Cerebellar cortex (tissue), 1 donor: ENCODE results near the gene SLC9C2.
A peak's percentile ranks its signal among the peaks of the same experiment; 100 is the strongest.
"Not testable (repeated sequence)": the region's sequence is repeated elsewhere in the genome, so short reads cannot be mapped to it uniquely, and the experiment has no call there.

ENCODE experiments used
- DNase-seq: peaks from one replicate; pipeline ENCODE4 v3.0.0-alpha.2; 2015; ENCODE audit warnings: low spot score

The SLC9C2 gene

DNA sequence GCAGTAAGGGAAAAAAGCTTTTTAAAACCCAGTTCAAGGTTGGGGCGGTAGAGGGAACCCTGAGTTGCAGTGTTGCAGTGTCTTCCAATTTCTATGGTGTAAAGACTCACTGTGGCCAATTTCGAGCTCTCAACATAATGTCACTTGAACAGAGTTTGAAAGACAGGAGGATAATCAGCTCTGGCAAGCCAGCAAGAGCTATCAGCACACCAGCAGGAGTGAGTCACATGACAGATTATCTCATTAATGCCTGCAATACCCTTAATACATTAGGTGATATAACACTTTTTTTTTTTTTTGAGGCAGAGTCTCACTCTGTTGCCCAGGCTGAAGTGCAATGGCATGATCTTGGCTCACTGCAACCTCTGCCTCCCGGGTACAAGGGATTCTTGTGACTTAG is 22.8 kb downstream of the SLC9C2 start:
- no peak for DNase-seq

DNA sequence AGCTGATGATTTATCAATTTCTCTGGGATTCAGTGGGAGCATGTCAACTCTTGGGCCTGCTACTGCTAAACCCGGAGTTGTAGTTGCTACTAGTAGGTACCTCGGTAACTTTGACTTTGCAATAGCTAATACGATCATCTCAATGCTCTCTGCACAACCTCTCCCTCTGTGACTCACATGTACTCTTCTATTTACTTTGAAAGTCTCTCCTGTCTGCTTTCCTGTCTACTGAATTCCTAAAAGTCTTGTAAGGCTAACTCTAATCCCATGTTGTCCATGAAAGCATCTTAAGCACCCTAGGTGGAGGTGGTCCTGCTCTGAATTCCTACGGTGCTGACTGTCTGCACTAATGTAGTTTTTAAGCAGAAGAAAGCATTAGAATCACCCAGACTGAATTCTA is 29.3 kb downstream of the SLC9C2 start:
- no peak for DNase-seq

DNA sequence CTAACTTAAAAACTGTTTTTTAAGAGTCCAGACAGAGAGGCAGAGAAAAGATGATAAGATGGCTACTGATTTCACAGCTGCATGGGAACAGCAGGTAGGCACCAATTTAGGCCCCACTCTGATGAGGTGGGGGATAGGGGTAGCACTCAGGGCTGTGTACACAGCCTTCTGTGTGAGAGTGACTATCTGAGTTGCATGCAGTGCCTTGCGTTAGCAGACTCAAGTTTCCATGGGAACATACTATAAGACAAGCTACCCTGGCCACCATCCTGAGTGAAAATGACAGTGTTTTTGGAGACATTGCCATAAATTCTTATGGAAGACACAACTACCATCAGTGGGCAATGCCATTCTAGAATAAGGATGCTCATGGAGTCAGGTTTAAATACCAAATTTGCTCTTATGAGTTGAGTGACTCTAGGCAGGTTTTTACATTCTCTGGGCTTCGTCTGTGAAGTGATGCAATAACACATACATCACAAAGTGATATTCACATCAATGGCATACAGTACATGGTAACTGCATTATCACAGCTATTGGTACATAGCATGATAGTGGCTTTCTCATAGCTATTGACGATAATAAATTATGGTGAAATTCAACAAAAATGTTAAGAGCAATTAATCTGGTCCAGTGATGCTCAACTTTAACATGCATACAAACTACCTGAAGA is 30.5 kb downstream of the SLC9C2 start:
- DNase-seq: no peak

DNA sequence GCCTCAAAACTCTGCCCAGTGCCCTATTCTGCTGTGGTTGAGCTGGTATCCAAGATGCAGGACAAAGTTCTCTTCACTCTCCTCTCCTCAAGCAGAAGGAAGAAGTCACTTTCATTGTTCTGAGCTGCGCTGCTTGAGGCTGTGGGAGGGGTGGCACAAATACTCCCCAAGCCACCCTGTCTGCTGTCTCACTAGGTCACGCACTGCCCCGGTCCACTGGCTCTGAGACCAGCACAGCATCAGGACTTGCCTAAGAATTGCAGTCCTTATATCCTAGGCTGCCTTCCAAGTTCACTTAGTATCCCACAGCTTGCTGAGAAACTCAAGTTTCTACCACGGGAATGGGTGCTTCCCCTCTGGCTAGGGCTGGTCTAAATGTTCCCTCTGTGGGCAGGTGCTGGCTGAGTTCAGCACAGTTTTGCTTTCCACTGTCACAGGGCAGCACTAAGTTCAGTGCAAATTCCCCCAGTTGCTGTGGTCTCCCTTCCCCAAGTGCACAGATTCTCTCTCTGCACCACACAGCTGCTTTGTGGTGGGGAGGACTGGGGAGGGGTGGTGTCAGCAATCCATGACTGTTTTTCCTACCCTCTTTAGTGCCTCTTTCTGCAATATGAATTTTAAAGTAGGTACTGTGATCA is 32.4 kb downstream of the SLC9C2 start:
- no peak for DNase-seq

GRCh38 chr1:173568483-173568882 is 34.4 kb downstream of the SLC9C2 start:
- no peak for DNase-seq

DNA sequence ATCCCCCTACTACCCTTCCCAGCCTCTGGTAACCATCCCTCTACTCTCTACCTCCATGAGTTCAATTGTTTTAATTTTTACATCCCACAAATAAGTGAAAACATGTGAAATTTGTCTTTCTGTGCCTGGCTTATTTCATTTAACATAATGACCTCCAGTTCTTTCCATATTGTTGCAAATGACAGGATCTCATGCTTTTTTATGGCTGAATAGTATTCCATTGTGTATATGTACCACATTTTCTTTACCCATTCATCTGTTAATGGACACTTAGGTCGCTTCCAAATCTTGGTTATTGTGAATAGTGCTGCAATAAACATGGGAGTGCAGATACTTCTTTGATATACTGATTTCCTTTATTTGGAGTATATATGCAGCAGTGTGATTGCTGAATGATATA is 39.0 kb downstream of the SLC9C2 start:
- not testable (repeated sequence) for DNase-seq

DNA sequence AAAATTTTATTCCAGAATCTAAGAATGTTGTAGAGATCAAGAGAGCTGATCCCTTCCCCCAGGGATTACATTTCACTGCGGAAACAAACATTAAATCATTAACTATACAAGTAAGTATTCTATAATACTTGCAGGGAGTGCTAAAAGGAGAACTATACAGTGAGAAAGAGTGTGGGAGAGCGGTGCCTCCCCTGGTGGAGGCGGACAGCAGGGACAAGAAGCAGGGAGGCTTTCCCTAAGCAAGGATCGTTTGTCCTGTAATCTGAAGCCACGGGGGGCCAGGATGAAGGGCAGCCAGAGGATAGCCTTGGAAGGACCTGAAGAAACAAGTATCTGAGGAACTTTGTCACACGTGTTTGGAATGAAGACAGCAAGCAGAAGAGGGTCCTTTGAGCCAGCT is 40.1 kb downstream of the SLC9C2 start:
- no peak for DNase-seq

DNA sequence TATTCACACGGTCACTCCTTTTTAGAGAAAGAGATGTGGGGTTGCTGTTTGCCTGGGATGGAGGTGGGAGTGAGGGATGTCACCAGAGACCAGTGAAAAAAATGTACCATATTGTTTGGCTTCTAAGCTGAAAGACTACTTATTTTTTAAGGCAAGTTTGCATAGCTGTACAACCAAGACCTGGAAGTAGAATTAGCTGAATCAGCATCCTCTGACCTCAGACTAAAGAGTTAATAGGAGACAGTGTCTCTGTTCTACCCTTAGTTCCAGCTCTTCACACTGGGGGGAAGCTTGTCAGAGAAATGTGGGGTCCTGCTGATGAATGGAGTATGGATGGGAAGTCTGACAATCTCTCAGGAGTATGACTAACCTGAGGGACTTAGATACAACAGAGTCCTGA is 41.6 kb downstream of the SLC9C2 start:
- DNase-seq: no peak

- no peak for DNase-seq
These were observed 42.5 kb downstream of the SLC9C2 start for GRCh38 chr1:173560285-173560880.

DNA sequence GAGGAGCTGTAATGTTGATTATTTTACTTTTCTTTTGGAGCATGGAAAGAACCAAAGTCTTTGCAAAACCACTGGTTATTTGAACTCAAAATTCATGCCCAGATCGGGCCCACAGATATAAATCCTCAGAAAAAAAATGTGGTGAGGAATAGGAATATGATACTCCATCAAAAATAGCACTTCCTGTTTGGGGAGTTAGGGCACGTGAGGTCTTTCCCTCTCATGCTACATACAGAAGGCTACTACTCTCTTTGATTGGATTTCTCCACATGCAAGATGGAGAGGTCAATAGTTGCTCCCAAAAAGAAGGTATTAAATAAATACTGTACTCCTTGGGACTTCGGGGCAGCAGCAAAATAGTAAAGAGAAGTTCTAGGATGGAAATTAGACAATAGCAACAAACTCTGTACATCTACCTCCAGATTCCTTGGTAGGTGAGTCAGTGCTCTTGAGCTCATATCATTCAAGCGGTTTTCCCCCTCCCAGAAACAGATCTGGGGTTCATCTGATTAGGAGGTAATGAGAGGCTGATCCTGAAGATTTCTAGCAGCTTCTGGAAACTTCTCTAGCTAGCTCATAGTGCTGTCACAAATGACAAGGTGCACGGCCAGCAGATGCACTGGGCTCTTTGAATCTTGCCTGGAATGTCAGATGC is 47.1 kb downstream of the SLC9C2 start:
- DNase-seq: no peak

DNA sequence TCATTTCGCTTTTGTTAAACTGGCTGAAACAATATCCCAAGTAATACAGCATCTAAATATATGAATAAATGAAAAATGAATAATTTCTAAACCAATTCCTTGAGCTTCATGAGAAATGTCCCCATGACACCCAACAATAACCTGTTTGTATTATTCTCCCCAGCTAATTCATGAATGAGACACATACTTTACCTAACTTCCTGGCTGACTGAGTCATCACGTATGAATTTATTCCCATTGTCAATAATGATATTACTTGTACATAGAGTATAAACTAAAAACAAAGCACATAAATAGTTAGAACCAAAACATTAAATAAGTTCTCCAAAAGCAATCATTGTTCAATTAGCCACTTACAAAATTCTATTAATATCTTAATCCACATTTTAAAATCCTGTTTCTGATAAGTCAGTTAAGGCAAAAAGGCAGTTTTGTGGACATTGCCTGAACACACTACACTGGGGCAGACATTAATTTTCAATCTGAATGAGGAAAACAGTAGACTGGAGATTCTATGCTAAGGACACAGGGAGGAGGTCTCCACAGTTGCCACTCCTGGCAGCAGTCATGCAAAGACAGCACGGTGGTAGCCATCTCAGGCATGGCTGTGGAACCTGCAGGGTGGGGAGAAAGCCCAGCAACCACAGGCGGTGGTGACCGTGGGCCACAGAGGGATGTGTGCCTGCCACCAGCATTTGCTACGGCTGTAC is 48.2 kb downstream of the SLC9C2 start:
- no peak for DNase-seq

DNA sequence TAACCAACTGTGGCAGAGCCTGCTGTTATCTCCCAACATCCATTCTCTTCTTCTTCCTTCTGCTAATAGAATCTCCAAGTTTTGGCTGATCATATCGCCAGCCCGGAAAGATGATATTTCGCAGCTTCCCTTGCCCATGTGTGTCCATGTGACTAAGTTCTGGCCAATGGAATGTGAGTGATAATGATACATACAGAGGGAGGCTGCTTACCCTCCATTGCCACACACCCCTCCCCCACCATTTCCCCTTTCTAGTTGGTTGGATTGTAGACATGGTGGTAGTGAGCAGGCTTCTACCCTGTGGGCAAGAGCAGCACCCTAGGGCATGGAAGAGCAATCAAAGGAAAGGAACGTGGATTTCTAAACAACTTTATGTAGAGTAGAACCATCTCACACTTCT is 48.8 kb downstream of the SLC9C2 start:
- DNase-seq: no peak

DNA sequence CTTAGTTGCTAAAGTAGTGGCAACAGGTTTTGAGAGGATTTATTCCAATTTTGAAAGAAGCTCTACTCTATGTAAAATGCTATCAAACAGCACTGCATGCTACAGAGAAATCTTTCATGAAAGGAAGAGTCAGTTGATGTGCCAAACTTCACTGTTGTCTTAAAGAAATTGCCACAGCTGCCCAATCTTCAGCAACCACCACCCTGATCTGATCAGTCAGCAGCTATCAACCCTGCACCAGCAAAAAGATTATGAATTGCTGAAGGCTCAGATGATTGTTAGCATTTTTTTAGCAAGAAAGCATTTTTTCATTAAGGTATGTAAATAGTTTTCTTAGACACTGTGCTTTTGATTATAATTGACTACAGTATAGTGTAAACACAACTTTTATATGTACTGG is 49.6 kb downstream of the SLC9C2 start:
- DNase-seq: no peak

DNA sequence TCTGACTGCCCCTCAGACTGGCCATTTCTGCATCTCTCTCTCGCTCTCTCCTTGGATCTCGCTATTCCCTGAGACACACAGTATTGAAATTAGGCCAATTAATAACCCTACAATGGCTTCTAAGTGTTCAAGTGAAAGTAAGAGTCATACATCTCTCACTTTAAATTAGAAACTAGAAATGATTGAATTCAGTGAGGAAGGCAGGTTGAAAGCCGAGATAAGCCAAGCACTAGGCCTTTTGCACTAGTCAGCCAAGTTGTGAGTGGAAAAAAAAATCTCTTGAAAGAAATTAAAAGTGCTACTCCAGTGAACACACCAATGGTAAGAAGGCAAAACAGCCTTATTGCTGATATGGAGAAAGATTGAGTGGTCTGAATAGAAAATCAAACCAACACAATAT is 51.2 kb downstream of the SLC9C2 start:
- DNase-seq: no peak

- no peak for DNase-seq
These were observed 53.1 kb downstream of the SLC9C2 start for GRCh38 chr1:173549813-173550212.

GRCh38 chr1:173545688-173546087 is 57.2 kb downstream of the SLC9C2 start:
- no peak for DNase-seq

DNA sequence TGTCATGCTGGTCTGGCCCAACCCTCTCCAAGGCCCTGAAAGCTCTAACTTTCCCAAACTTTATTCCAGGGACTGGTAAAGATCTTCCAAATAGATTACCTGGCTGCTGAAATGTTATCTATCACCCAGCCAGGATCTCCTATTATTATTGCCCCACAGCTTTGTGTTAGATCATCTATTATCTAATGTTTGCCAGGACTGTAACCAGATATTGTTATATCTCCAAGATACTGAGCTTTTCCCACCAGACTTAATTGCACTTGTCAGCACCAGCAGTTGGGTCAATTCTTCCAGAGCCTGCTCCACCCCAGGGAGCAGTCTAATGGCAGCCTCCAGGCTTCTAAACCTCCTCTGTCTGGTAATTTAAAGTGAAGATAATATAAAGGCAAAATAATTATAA is 66.6 kb downstream of the SLC9C2 start:
- no peak for DNase-seq

GRCh38 chr1:173532237-173532636 is 70.6 kb downstream of the SLC9C2 start:
- DNase-seq: no peak

- no peak for DNase-seq
These were observed 71.8 kb downstream of the SLC9C2 start for GRCh38 chr1:173530795-173531693.

DNA sequence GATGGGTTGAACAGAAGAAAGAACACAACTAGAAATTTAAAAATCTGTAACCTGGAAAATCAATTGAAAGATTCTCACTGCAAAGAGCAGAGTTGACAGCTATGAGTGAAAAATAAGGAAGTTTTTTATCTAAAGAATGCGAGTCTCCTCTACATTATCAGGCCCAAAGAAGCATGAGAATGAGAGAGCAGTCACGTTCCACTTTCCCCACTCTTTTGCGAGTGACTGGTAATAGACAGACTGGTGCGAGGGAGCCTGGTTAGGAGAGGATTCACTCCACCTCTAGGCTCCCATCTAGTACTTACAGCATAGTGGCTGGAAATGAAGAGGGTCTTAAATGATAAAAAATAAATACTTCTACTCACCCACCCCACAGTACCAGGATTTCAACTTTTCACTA is 73.8 kb downstream of the SLC9C2 start:
- DNase-seq: no peak

DNA sequence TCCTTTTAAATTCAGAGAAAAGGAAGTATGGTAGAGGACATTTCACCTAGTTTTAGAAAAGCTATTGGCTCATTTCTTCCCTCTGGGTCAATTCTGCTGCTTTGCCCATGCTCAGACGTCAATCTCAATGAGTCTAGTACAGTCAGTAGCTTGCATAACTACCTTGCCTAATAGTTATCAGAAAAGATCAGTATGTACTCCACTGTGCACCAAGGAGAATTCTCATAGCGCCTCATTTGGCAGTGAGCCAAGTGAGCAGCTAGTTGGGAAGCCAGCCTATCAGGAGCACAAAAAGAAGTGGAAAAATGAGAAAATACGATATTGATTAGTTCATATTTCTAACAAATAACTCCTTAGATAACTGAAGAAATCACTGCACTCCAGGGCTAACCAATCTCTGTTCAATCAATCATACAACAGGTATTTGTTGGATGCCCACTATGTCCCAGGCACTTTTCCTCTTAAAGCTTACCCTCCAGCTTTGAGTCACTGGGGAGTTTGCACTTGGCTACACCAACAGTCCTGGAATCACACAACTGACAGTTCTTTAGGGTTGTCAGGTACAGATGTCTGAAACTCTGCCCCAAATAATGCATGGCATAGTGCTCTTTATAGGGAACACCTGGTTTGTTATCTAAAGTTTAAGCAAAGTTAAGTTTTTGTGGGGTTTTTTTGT is 75.6 kb downstream of the SLC9C2 start:
- DNase-seq: peak; percentile 28
